Measurements from ENCODE around the gene RASL12. TPM values are rescaled to one million over a fixed set of nuclear protein-coding genes. Genes with fewer than 3 reads are reported as not detected.

Gene RASL12
- total RNA-seq, 1 donor from 2014 or later = 0.69 TPM

- H3K36me3 Mint-ChIP-seq (ENCODE audit: low read depth, unreplicated experiment) = no peaks in the 10 kb centered on the region
- no peak overlapping the region for H3K4me3 Mint-ChIP-seq (ENCODE audit: unreplicated experiment)
- H3K27ac Mint-ChIP-seq (ENCODE audit: unreplicated experiment) = no peak overlapping the region
- no peak for DNase-seq (ENCODE audit: low spot score)
- H3K4me1 Mint-ChIP-seq (ENCODE audit: unreplicated experiment) = peaks cover 2% of the 10 kb centered on the region
- no peaks in the 10 kb centered on the region for H3K9me3 Mint-ChIP-seq (ENCODE audit: unreplicated experiment)
- peaks cover 6% of the 10 kb centered on the region for H3K27me3 Mint-ChIP-seq (ENCODE audit: unreplicated experiment)
- TF ChIP-seq CTCF (IDR thresholded peaks at IDR 0.05; ENCODE audit: unreplicated experiment) = no peak
Observed at GRCh38 chr15:65072617-65073016, 4.8 kb upstream of the RASL12 start.

- H3K27me3 Mint-ChIP-seq (ENCODE audit: unreplicated experiment) = peaks cover 6% of the 10 kb centered on the region
- TF ChIP-seq CTCF (IDR thresholded peaks at IDR 0.05; ENCODE audit: unreplicated experiment) = no peak
- no peak overlapping the region for H3K27ac Mint-ChIP-seq (ENCODE audit: unreplicated experiment)
- H3K4me3 Mint-ChIP-seq (ENCODE audit: unreplicated experiment) = no peak overlapping the region
- peaks cover 2% of the 10 kb centered on the region for H3K4me1 Mint-ChIP-seq (ENCODE audit: unreplicated experiment)
- DNase-seq (ENCODE audit: low spot score) = no peak
- H3K9me3 Mint-ChIP-seq (ENCODE audit: unreplicated experiment) = no peaks in the 10 kb centered on the region
- H3K36me3 Mint-ChIP-seq (ENCODE audit: low read depth, unreplicated experiment) = no peaks in the 10 kb centered on the region
Observed at GRCh38 chr15:65072027-65072426, 4.2 kb upstream of the RASL12 start.

- Mint-ChIP-seq H3K4me3 (ENCODE audit: unreplicated experiment) (no peak overlapping the region), H3K9me3 (ENCODE audit: unreplicated experiment) (no peaks in the 10 kb centered on the region), H3K4me1 (ENCODE audit: unreplicated experiment) (peaks cover 2% of the 10 kb centered on the region), H3K27me3 (ENCODE audit: unreplicated experiment) (peaks cover 6% of the 10 kb centered on the region), H3K36me3 (ENCODE audit: low read depth, unreplicated experiment) (no peaks in the 10 kb centered on the region), H3K27ac (ENCODE audit: unreplicated experiment) (no peak overlapping the region)
- no peak for DNase-seq (ENCODE audit: low spot score)
- no peak for TF ChIP-seq CTCF (IDR thresholded peaks at IDR 0.05; ENCODE audit: unreplicated experiment)
Observed at GRCh38 chr15:65071381-65071811, 3.6 kb upstream of the RASL12 start.

- DNase-seq (ENCODE audit: low spot score) = no peak
- Mint-ChIP-seq H3K27ac (ENCODE audit: unreplicated experiment) (no peak overlapping the region), H3K27me3 (ENCODE audit: unreplicated experiment) (peaks cover 6% of the 10 kb centered on the region), H3K36me3 (ENCODE audit: low read depth, unreplicated experiment) (no peaks in the 10 kb centered on the region), H3K4me3 (ENCODE audit: unreplicated experiment) (no peak overlapping the region), H3K4me1 (ENCODE audit: unreplicated experiment) (peaks cover 2% of the 10 kb centered on the region), H3K9me3 (ENCODE audit: unreplicated experiment) (no peaks in the 10 kb centered on the region)
- no peak for TF ChIP-seq CTCF (IDR thresholded peaks at IDR 0.05; ENCODE audit: unreplicated experiment)
Observed at GRCh38 chr15:65069779-65070546, 2.2 kb upstream of the RASL12 start.

- peaks cover 6% of the 10 kb centered on the region for H3K27me3 Mint-ChIP-seq (ENCODE audit: unreplicated experiment)
- no peak overlapping the region for H3K4me3 Mint-ChIP-seq (ENCODE audit: unreplicated experiment)
- no peak for DNase-seq (ENCODE audit: low spot score)
- H3K9me3 Mint-ChIP-seq (ENCODE audit: unreplicated experiment) = no peaks in the 10 kb centered on the region
- no peak overlapping the region for H3K27ac Mint-ChIP-seq (ENCODE audit: unreplicated experiment)
- peaks cover 2% of the 10 kb centered on the region for H3K4me1 Mint-ChIP-seq (ENCODE audit: unreplicated experiment)
- no peaks in the 10 kb centered on the region for H3K36me3 Mint-ChIP-seq (ENCODE audit: low read depth, unreplicated experiment)
- no peak for TF ChIP-seq CTCF (IDR thresholded peaks at IDR 0.05; ENCODE audit: unreplicated experiment)
Observed at GRCh38 chr15:65069179-65069578, 1.4 kb upstream of the RASL12 start.

Measured in endothelial cell (in vitro differentiated cells).